Activated naive CD8-positive, alpha-beta T cell treated with anti-CD3 and anti-CD28 coated beads for 36 hours (primary cell): ENCODE results near the gene OR2A2. TPM values are rescaled to one million over a fixed set of nuclear protein-coding genes. Genes with fewer than 3 reads are reported as not detected.

Experiments used
- DNase-seq: peaks from one replicate; pipeline ENCODE4 v3.0.0; 2021
- H3K27ac Mint-ChIP-seq: one replicate; pipeline ENCODE4 v1.8.0; 2022; ENCODE audit warnings: mild to moderate bottlenecking, moderate library complexity, mixed read lengths
- H3K27me3 Mint-ChIP-seq: one replicate; pipeline ENCODE4 v1.8.0; 2022; ENCODE audit warnings: mild to moderate bottlenecking, mixed read lengths
- H3K36me3 Mint-ChIP-seq: one replicate; pipeline ENCODE4 v1.8.0; 2021; ENCODE audit warnings: mild to moderate bottlenecking, mixed read lengths
- H3K4me1 Mint-ChIP-seq: one replicate; pipeline ENCODE4 v1.8.0; 2021; ENCODE audit warnings: mixed read lengths
- H3K4me3 Mint-ChIP-seq: one replicate; pipeline ENCODE4 v1.8.0; 2022; ENCODE audit warnings: mild to moderate bottlenecking, moderate library complexity, mixed read lengths
- H3K9me3 Mint-ChIP-seq: one replicate; pipeline ENCODE4 v1.8.0; 2022; ENCODE audit warnings: mixed read lengths
- total RNA-seq, 2 experiments: library from RNA; stranded (reverse); gene quantifications; one replicate each; pipeline ENCODE4 v1.2.3, GENCODE V29; 2021

OR2A2 gene, protein sequence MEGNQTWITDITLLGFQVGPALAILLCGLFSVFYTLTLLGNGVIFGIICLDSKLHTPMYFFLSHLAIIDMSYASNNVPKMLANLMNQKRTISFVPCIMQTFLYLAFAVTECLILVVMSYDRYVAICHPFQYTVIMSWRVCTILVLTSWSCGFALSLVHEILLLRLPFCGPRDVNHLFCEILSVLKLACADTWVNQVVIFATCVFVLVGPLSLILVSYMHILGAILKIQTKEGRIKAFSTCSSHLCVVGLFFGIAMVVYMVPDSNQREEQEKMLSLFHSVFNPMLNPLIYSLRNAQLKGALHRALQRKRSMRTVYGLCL
- total RNA-seq, result not detected

DNA sequence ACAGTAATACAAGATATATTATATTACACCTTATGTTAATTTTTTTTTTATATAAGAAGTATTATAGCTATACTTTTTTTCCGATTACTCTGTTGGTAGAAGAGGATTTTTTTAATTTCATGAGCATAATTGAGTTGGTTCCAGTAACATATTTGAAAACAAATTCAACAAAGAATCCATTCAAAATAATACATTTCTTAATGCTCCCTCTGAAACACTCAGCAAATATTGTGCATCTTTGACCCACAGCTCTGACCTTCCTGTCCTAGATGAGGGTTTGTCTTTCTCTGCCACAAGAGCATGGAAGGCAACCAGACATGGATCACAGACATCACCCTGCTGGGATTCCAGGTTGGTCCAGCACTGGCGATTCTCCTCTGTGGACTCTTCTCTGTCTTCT is at the start of gene OR2A2:
Gene OR2A2, plus strand, starts transcription at position 301 of the 400 bp plus-strand sequence. Its CDS starts 0 bp downstream, at position 301.
- H3K4me3 Mint-ChIP-seq, result no peak within 1 kb of the TSS
- no peak for DNase-seq
- H3K27ac Mint-ChIP-seq, result no peak within 1 kb of the TSS
- H3K4me1 Mint-ChIP-seq, result no peaks in the 10 kb centered on the region
- H3K27me3 Mint-ChIP-seq, result peaks cover 10% of the 10 kb centered on the region
- no peaks in the 10 kb centered on the region for H3K9me3 Mint-ChIP-seq
- no peaks in the 10 kb centered on the region for H3K36me3 Mint-ChIP-seq

- Mint-ChIP-seq H3K9me3 (peaks cover 6% of the 10 kb centered on the region), H3K27ac (no peak overlapping the region), H3K4me3 (no peak overlapping the region), H3K36me3 (no peaks in the 10 kb centered on the region), H3K4me1 (no peaks in the 10 kb centered on the region), H3K27me3 (peaks cover 36% of the 10 kb centered on the region)
- DNase-seq, result no peak
Measured at GRCh38 chr7:144063710-144064109, 45.7 kb upstream of the OR2A2 start.

DNA sequence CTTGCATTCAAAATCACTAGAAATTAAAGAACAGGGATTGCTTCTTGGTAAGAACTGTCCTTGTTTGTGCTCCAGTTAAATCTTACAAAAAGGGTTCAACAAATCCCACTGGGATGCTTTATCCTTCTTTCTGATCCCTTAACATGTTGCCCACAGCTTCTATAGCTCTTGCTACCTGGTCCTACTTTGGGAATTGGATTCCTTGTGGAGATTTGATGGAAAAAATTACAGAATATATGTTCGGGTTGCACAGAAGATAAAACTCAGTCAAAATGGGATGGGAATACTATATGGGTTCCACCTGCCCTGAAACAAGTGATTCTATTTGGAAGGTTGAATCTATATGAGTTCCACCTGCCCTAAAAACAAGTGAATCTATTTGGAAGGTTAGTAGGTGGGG is 39.9 kb upstream of the OR2A2 start, which contains the start of gene OR2A25:
Gene OR2A25, plus strand, starts transcription at position 301 of the 400 bp plus-strand sequence. CDS start 4,409 bp downstream, outside the sequence.
- DNase-seq, result no peak
- H3K4me1 Mint-ChIP-seq, result no peaks in the 10 kb centered on the region
- no peaks in the 10 kb centered on the region for H3K9me3 Mint-ChIP-seq
- H3K27me3 Mint-ChIP-seq, result peaks cover 17% of the 10 kb centered on the region
- H3K4me3 Mint-ChIP-seq, result no peak within 1 kb of the TSS
- H3K27ac Mint-ChIP-seq, result no peak within 1 kb of the TSS
- H3K36me3 Mint-ChIP-seq, result no peaks in the 10 kb centered on the region

- H3K4me1 Mint-ChIP-seq, result no peaks in the 10 kb centered on the region
Measured at GRCh38 chr7:144069953-144070352, 39.4 kb upstream of the OR2A2 start.

DNA sequence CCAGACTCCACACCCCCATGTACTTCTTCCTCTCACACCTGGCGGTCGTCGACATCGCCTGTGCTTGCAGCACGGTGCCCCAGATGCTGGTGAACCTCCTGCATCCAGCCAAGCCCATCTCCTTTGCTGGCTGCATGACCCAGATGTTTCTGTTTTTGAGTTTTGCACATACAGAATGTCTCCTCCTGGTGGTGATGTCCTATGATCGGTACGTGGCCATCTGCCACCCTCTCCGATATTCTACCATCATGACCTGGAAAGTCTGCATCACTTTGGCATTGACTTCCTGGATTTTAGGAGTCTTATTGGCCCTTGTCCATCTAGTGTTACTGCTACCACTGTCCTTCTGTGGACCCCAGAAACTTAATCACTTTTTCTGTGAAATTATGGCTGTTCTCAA is 35.0 kb upstream of the OR2A2 start:
- Mint-ChIP-seq H3K27ac (no peak overlapping the region), H3K4me1 (no peaks in the 10 kb centered on the region), H3K4me3 (no peak overlapping the region), H3K27me3 (peaks cover 5% of the 10 kb centered on the region), H3K36me3 (no peaks in the 10 kb centered on the region), H3K9me3 (no peaks in the 10 kb centered on the region)
- no peak for DNase-seq

More at GRCh38 chr7:144069953-144070352, 39.4 kb upstream of the OR2A2 start:
- H3K4me3 Mint-ChIP-seq, result no peak overlapping the region
- no peaks in the 10 kb centered on the region for H3K36me3 Mint-ChIP-seq
- H3K9me3 Mint-ChIP-seq, result no peaks in the 10 kb centered on the region
- DNase-seq, result no peak
- H3K27me3 Mint-ChIP-seq, result peaks cover 17% of the 10 kb centered on the region
- H3K27ac Mint-ChIP-seq, result no peak overlapping the region

- no peaks in the 10 kb centered on the region for H3K9me3 Mint-ChIP-seq
- no peaks in the 10 kb centered on the region for H3K4me1 Mint-ChIP-seq
- no peak within 1 kb of the TSS for H3K4me3 Mint-ChIP-seq
- H3K27ac Mint-ChIP-seq, result no peak within 1 kb of the TSS
- DNase-seq, result no peak
- no peaks in the 10 kb centered on the region for H3K36me3 Mint-ChIP-seq
- peaks cover 18% of the 10 kb centered on the region for H3K27me3 Mint-ChIP-seq
Measured at GRCh38 chr7:144085978-144086377, 23.4 kb upstream of the OR2A2 start, which contains the start of gene OR2A12. OR2A12 (plus strand) TSS chr7:144086278; CDS start chr7:144095108, 8,830 bp downstream.

DNA sequence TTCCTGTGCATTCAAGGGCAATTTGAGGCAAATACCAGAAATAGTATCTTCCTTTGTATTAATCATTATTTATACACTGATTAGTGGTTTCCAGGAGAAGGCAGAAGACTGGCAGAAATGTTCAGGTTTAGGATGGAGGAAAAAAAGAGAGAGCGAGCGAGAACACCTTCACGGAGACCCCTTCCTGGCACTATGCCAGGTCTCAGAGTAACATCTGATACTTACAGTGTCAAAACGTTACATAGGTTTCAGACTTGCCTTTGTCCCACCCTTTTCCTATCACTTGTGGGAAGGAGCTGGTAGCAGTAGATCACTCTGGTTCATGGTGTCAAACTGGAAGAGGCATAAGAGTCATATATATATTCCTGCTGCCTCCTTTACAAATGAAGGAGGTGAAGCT is 22.7 kb upstream of the OR2A2 start:
- Mint-ChIP-seq H3K36me3 (no peaks in the 10 kb centered on the region), H3K4me1 (no peaks in the 10 kb centered on the region), H3K4me3 (no peak overlapping the region), H3K27me3 (peaks cover 18% of the 10 kb centered on the region), H3K9me3 (no peaks in the 10 kb centered on the region), H3K27ac (no peak overlapping the region)
- DNase-seq, result no peak

GRCh38 chr7:144087230-144087629 is 22.2 kb upstream of the OR2A2 start:
- DNase-seq, result no peak
- Mint-ChIP-seq H3K4me3 (no peak overlapping the region), H3K36me3 (no peaks in the 10 kb centered on the region), H3K9me3 (no peaks in the 10 kb centered on the region), H3K27ac (no peak overlapping the region), H3K27me3 (peaks cover 16% of the 10 kb centered on the region), H3K4me1 (no peaks in the 10 kb centered on the region)

- H3K36me3 Mint-ChIP-seq, result no peaks in the 10 kb centered on the region
Measured at GRCh38 chr7:144090667-144091066, 18.7 kb upstream of the OR2A2 start.

GRCh38 chr7:144098776-144099175 is 10.6 kb upstream of the OR2A2 start:
- H3K4me1 Mint-ChIP-seq, result peaks cover 2% of the 10 kb centered on the region
- no peak overlapping the region for H3K27ac Mint-ChIP-seq
- no peaks in the 10 kb centered on the region for H3K9me3 Mint-ChIP-seq
- H3K27me3 Mint-ChIP-seq, result peaks cover 4% of the 10 kb centered on the region
- no peaks in the 10 kb centered on the region for H3K36me3 Mint-ChIP-seq
- no peak for DNase-seq
- H3K4me3 Mint-ChIP-seq, result no peak overlapping the region

More at GRCh38 chr7:144090667-144091066, 18.7 kb upstream of the OR2A2 start:
- Mint-ChIP-seq H3K4me1 (no peaks in the 10 kb centered on the region), H3K27me3 (peaks cover 18% of the 10 kb centered on the region), H3K9me3 (no peaks in the 10 kb centered on the region), H3K27ac (no peak overlapping the region), H3K4me3 (no peak overlapping the region)
- no peak for DNase-seq

- H3K27ac Mint-ChIP-seq, result no peak overlapping the region
- no peak overlapping the region for H3K4me3 Mint-ChIP-seq
- no peaks in the 10 kb centered on the region for H3K9me3 Mint-ChIP-seq
- no peaks in the 10 kb centered on the region for H3K36me3 Mint-ChIP-seq
- no peak for DNase-seq
- H3K4me1 Mint-ChIP-seq, result peaks cover 2% of the 10 kb centered on the region
- H3K27me3 Mint-ChIP-seq, result peaks cover 4% of the 10 kb centered on the region
Measured at GRCh38 chr7:144100607-144101006, 8.8 kb upstream of the OR2A2 start.

DNA sequence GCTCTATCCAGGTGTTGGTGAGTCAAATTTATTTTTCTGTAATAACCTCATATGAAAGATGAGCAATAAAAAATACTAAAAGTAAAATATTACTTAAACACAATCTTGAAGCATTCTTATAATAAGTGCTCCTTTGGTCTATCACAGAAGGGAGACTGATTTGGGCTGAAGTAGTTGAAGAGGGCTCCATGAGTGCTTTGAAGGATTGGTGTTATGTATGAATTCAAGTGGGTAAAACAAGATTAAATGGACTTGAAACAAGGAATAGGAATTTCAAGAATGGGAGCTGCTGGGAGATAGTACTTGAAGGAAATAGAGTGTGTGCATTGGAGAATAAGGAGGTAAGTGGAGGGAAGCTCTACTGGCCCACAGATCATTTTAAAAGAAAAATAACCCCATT is 7.3 kb upstream of the OR2A2 start:
- H3K4me3 Mint-ChIP-seq, result no peak overlapping the region
- H3K27ac Mint-ChIP-seq, result no peak overlapping the region
- peaks cover 4% of the 10 kb centered on the region for H3K27me3 Mint-ChIP-seq
- DNase-seq, result no peak
- H3K9me3 Mint-ChIP-seq, result no peaks in the 10 kb centered on the region
- H3K36me3 Mint-ChIP-seq, result no peaks in the 10 kb centered on the region
- H3K4me1 Mint-ChIP-seq, result peaks cover 2% of the 10 kb centered on the region

GRCh38 chr7:144105211-144105610 is 4.2 kb upstream of the OR2A2 start:
- Mint-ChIP-seq H3K27me3 (peaks cover 4% of the 10 kb centered on the region), H3K36me3 (no peaks in the 10 kb centered on the region), H3K4me1 (peaks cover 2% of the 10 kb centered on the region), H3K9me3 (no peaks in the 10 kb centered on the region), H3K27ac (no peak overlapping the region), H3K4me3 (no peak overlapping the region)
- DNase-seq, result no peak

DNA sequence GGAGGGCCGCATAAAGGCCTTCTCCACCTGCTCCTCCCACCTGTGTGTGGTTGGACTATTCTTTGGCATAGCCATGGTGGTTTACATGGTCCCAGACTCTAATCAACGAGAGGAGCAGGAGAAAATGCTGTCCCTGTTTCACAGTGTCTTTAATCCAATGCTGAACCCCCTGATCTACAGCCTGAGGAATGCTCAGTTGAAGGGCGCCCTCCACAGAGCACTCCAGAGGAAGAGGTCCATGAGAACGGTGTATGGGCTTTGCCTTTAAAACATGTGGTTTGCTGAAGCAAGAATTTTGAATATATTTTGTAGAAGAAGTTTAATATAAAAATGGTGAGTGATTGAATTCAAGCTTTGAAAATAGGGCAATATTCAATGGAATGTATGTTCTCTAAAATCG is 889 bp downstream of the OR2A2 start:
- Mint-ChIP-seq H3K9me3 (no peaks in the 10 kb centered on the region), H3K4me3 (no peak overlapping the region), H3K27me3 (peaks cover 10% of the 10 kb centered on the region), H3K36me3 (no peaks in the 10 kb centered on the region), H3K4me1 (no peaks in the 10 kb centered on the region), H3K27ac (no peak overlapping the region)
- no peak for DNase-seq

DNA sequence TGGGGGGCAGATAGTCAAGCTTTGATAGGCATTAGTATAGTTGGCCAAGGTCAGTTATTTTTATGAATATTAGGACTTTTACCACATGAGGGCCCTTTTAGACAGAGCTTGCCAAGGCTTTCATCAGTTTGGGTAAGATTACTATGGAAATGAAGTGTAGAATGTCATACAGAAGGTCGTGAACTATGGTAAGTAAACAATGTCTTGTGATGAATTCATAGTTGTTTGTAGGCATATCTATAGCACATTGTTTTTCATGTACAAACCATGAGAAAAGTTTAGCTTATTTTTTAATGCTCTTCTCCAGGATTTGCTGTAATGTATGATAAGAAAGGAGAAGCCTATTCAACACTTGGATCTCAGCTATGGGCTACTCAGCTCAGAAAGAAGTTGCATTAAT is 4.3 kb downstream of the OR2A2 start:
- Mint-ChIP-seq H3K36me3 (no peaks in the 10 kb centered on the region), H3K9me3 (no peaks in the 10 kb centered on the region), H3K27ac (no peak overlapping the region), H3K4me3 (no peak overlapping the region), H3K27me3 (peaks cover 10% of the 10 kb centered on the region), H3K4me1 (no peaks in the 10 kb centered on the region)
- no peak for DNase-seq

DNA sequence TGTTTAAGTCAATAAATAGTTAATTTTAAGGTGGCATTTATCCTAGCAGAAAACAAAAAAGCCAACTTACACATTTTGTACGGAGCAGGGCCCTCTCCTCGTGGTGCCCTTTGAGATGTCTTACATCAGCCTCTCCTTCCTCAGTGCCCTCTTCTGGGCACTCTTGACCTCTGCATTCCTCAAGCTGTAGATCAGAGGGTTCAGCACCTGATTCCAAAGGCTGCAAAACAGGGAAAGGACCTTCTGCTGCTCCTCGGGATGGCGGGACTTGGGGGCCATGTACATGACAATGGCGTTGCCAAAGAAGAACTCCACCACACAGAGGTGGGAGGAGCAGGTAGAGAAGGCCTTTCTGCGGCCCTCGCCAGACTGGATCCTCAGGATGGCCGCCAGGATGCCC is 9.0 kb downstream of the OR2A2 start:
- Mint-ChIP-seq H3K27me3 (peaks cover 8% of the 10 kb centered on the region), H3K36me3 (no peaks in the 10 kb centered on the region), H3K27ac (no peak overlapping the region), H3K4me1 (no peaks in the 10 kb centered on the region), H3K4me3 (no peak overlapping the region), H3K9me3 (no peaks in the 10 kb centered on the region)
- DNase-seq, result no peak
